HG02678 (cell line): ENCODE measurements around the gene ZDHHC19.
"Not testable (repeated sequence)": the region's sequence is repeated elsewhere in the genome, so short reads cannot be mapped to it uniquely, and the experiment has no call there.

ENCODE experiments used
- ATAC-seq: cut with Tn5 transposase; IDR thresholded peaks from one replicate; pipeline ENCODE4 v1.9.1; 2021; ENCODE audit warnings: mild to moderate bottlenecking, moderate library complexity; ENCODE audit not compliant: unreplicated experiment

The ZDHHC19 gene

GRCh38 chr3:196205442-196206205, 5.6 kb downstream of the ZDHHC19 start:
- not testable (repeated sequence) for ATAC-seq

- ATAC-seq, result no peak
These were observed 7.4 kb downstream of the ZDHHC19 start for GRCh38 chr3:196203846-196204245.

GRCh38 chr3:196202516-196202970, 8.7 kb downstream of the ZDHHC19 start:
- ATAC-seq, result peak; percentile 81

GRCh38 chr3:196198771-196199753, 12.1 kb downstream of the ZDHHC19 start:
- no peak for ATAC-seq

GRCh38 chr3:196198081-196198675, 13.0 kb downstream of the ZDHHC19 start:
- no peak for ATAC-seq

GRCh38 chr3:196197524-196197923, 13.7 kb downstream of the ZDHHC19 start:
- ATAC-seq, result no peak

GRCh38 chr3:196195664-196196265, 15.4 kb downstream of the ZDHHC19 start:
- ATAC-seq, result no peak

GRCh38 chr3:196194542-196194915, 16.7 kb downstream of the ZDHHC19 start:
- no peak for ATAC-seq

GRCh38 chr3:196193736-196194541, 17.3 kb downstream of the ZDHHC19 start:
- ATAC-seq, result no peak

- no peak for ATAC-seq
These were observed 18.0 kb downstream of the ZDHHC19 start for GRCh38 chr3:196193133-196193735.

GRCh38 chr3:196192524-196193051, 18.6 kb downstream of the ZDHHC19 start:
- peak; percentile 26 for ATAC-seq

- peak; percentile 45 for ATAC-seq
These were observed 19.1 kb downstream of the ZDHHC19 start for GRCh38 chr3:196192036-196192523.

- ATAC-seq, result no peak
These were observed 21.4 kb downstream of the ZDHHC19 start for GRCh38 chr3:196189566-196190347.

GRCh38 chr3:196186651-196187573, 24.3 kb downstream of the ZDHHC19 start:
- peak; percentile 59 for ATAC-seq

- ATAC-seq, result no peak
These were observed 26.3 kb downstream of the ZDHHC19 start for GRCh38 chr3:196184881-196185280.

GRCh38 chr3:196184169-196184432, 27.1 kb downstream of the ZDHHC19 start:
- not testable (repeated sequence) for ATAC-seq

- ATAC-seq, result no peak
These were observed 30.1 kb downstream of the ZDHHC19 start for GRCh38 chr3:196181127-196181546.

GRCh38 chr3:196180346-196180745, 30.9 kb downstream of the ZDHHC19 start:
- no peak for ATAC-seq
